ENCODE results near the gene NR0B1.

NR0B1 gene

GRCh38 chrX:30275498-30275897 lies 33.7 kb downstream of the NR0B1 start:
- H3K27ac ChIP-seq (ENCODE audit: low read depth in 2 of 2, low read length in 2 of 2) = no peak overlapping the region
- H3K9me3 ChIP-seq (ENCODE audit: control insufficient read depth in 2 of 2, low read length in 2 of 2) = no peaks in the 10 kb centered on the region
- H3K36me3 ChIP-seq (ENCODE audit: control insufficient read depth in 2 of 2, insufficient read depth in 2 of 2, low read length in 2 of 2) = no peaks in the 10 kb centered on the region
- H3K4me1 ChIP-seq (ENCODE audit: control insufficient read depth in 2 of 2, insufficient read depth in 2 of 2, low read length in 2 of 2) = no peaks in the 10 kb centered on the region
- no peak overlapping the region for H3K4me3 ChIP-seq (ENCODE audit: low read length in 2 of 2)
- H3K27me3 ChIP-seq (ENCODE audit: control insufficient read depth in 2 of 2, insufficient read depth in 2 of 2, low read length in 2 of 2) = no peaks in the 10 kb centered on the region
- H3K9ac ChIP-seq (ENCODE audit: low read depth in 1 of 2, low read length in 2 of 2) = no peak overlapping the region

GRCh38 chrX:30270639-30271038 lies 38.6 kb downstream of the NR0B1 start:
- no peaks in the 10 kb centered on the region for H3K4me1 ChIP-seq (ENCODE audit: control insufficient read depth in 2 of 2, insufficient read depth in 2 of 2, low read length in 2 of 2)
- H3K27me3 ChIP-seq (ENCODE audit: control insufficient read depth in 2 of 2, insufficient read depth in 2 of 2, low read length in 2 of 2) = no peaks in the 10 kb centered on the region
- H3K9me3 ChIP-seq (ENCODE audit: control insufficient read depth in 2 of 2, low read length in 2 of 2) = no peaks in the 10 kb centered on the region
- no peak overlapping the region for H3K4me3 ChIP-seq (ENCODE audit: low read length in 2 of 2)
- H3K36me3 ChIP-seq (ENCODE audit: control insufficient read depth in 2 of 2, insufficient read depth in 2 of 2, low read length in 2 of 2) = no peaks in the 10 kb centered on the region
- H3K27ac ChIP-seq (ENCODE audit: low read depth in 2 of 2, low read length in 2 of 2) = no peak overlapping the region
- H3K9ac ChIP-seq (ENCODE audit: low read depth in 1 of 2, low read length in 2 of 2) = no peak overlapping the region

GRCh38 chrX:30262763-30263162 lies 46.4 kb downstream of the NR0B1 start:
- Histone ChIP-seq H3K9ac (ENCODE audit: low read depth in 1 of 2, low read length in 2 of 2) (no peak overlapping the region), H3K36me3 (ENCODE audit: control insufficient read depth in 2 of 2, insufficient read depth in 2 of 2, low read length in 2 of 2) (no peaks in the 10 kb centered on the region), H3K4me3 (ENCODE audit: low read length in 2 of 2) (no peak overlapping the region), H3K4me1 (ENCODE audit: control insufficient read depth in 2 of 2, insufficient read depth in 2 of 2, low read length in 2 of 2) (no peaks in the 10 kb centered on the region), H3K9me3 (ENCODE audit: control insufficient read depth in 2 of 2, low read length in 2 of 2) (no peaks in the 10 kb centered on the region), H3K27ac (ENCODE audit: low read depth in 2 of 2, low read length in 2 of 2) (no peak overlapping the region), H3K27me3 (ENCODE audit: control insufficient read depth in 2 of 2, insufficient read depth in 2 of 2, low read length in 2 of 2) (no peaks in the 10 kb centered on the region)

- Histone ChIP-seq H3K9ac (ENCODE audit: low read depth in 1 of 2, low read length in 2 of 2) (no peak overlapping the region), H3K36me3 (ENCODE audit: control insufficient read depth in 2 of 2, insufficient read depth in 2 of 2, low read length in 2 of 2) (no peaks in the 10 kb centered on the region), H3K9me3 (ENCODE audit: control insufficient read depth in 2 of 2, low read length in 2 of 2) (no peaks in the 10 kb centered on the region), H3K27me3 (ENCODE audit: control insufficient read depth in 2 of 2, insufficient read depth in 2 of 2, low read length in 2 of 2) (no peaks in the 10 kb centered on the region), H3K4me1 (ENCODE audit: control insufficient read depth in 2 of 2, insufficient read depth in 2 of 2, low read length in 2 of 2) (no peaks in the 10 kb centered on the region), H3K4me3 (ENCODE audit: low read length in 2 of 2) (no peak overlapping the region), H3K27ac (ENCODE audit: low read depth in 2 of 2, low read length in 2 of 2) (no peak overlapping the region)
These were observed 48.2 kb downstream of the NR0B1 start for GRCh38 chrX:30261012-30261411.

GRCh38 chrX:30259927-30260326 lies 49.3 kb downstream of the NR0B1 start:
- no peaks in the 10 kb centered on the region for H3K36me3 ChIP-seq (ENCODE audit: control insufficient read depth in 2 of 2, insufficient read depth in 2 of 2, low read length in 2 of 2)
- no peaks in the 10 kb centered on the region for H3K4me1 ChIP-seq (ENCODE audit: control insufficient read depth in 2 of 2, insufficient read depth in 2 of 2, low read length in 2 of 2)
- no peak overlapping the region for H3K27ac ChIP-seq (ENCODE audit: low read depth in 2 of 2, low read length in 2 of 2)
- H3K4me3 ChIP-seq (ENCODE audit: low read length in 2 of 2) = no peak overlapping the region
- H3K9ac ChIP-seq (ENCODE audit: low read depth in 1 of 2, low read length in 2 of 2) = no peak overlapping the region
- no peaks in the 10 kb centered on the region for H3K9me3 ChIP-seq (ENCODE audit: control insufficient read depth in 2 of 2, low read length in 2 of 2)
- no peaks in the 10 kb centered on the region for H3K27me3 ChIP-seq (ENCODE audit: control insufficient read depth in 2 of 2, insufficient read depth in 2 of 2, low read length in 2 of 2)
